Measurements from ENCODE around the gene CYBA.

- TF ChIP-seq CTCF (IDR thresholded peaks at IDR 0.05; ENCODE audit: insufficient read depth, low read length), result no peak
- TF ChIP-seq GABPA (IDR thresholded peaks at IDR 0.05; ENCODE audit: low read depth), result no peak
- TF ChIP-seq, protein P1, sequence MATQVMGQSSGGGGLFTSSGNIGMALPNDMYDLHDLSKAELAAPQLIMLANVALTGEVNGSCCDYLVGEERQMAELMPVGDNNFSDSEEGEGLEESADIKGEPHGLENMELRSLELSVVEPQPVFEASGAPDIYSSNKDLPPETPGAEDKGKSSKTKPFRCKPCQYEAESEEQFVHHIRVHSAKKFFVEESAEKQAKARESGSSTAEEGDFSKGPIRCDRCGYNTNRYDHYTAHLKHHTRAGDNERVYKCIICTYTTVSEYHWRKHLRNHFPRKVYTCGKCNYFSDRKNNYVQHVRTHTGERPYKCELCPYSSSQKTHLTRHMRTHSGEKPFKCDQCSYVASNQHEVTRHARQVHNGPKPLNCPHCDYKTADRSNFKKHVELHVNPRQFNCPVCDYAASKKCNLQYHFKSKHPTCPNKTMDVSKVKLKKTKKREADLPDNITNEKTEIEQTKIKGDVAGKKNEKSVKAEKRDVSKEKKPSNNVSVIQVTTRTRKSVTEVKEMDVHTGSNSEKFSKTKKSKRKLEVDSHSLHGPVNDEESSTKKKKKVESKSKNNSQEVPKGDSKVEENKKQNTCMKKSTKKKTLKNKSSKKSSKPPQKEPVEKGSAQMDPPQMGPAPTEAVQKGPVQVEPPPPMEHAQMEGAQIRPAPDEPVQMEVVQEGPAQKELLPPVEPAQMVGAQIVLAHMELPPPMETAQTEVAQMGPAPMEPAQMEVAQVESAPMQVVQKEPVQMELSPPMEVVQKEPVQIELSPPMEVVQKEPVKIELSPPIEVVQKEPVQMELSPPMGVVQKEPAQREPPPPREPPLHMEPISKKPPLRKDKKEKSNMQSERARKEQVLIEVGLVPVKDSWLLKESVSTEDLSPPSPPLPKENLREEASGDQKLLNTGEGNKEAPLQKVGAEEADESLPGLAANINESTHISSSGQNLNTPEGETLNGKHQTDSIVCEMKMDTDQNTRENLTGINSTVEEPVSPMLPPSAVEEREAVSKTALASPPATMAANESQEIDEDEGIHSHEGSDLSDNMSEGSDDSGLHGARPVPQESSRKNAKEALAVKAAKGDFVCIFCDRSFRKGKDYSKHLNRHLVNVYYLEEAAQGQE (IDR thresholded peaks at IDR 0.05; ENCODE audit: insufficient replicate concordance, low read depth), result no peak
- no peak for TF ChIP-seq POLR2AphosphoS5 (IDR thresholded peaks at IDR 0.05; ENCODE audit: low read depth)
- no peak for TF ChIP-seq SPI1 (IDR thresholded peaks at IDR 0.05; ENCODE audit: borderline replicate concordance, low read depth)
Observed at GRCh38 chr16:88597856-88598491, 52.9 kb downstream of the CYBA start.

All from HL-60 (cell line).